Caco-2 (cell line): Measurements from ENCODE around the gene SEZ6L. TPM values are rescaled to one million over a fixed set of nuclear protein-coding genes. Genes with fewer than 3 reads are reported as not detected.

ENCODE experiments used
- BruUV-seq: library from RNA; stranded (reverse); fragments of 400-500 nt; replicated peaks from 2 replicates; lab custom pipeline; 2021; lab: Mats Ljungman, UMichigan
- CTCF ChIA-PET: fragments of 300-600 bp; sonication (Branson Sonifier 250); formaldehyde crosslinking; loops from one replicate; lab custom pipeline; 2022; ENCODE audit warnings: antibody characterized with exemption; lab: Charles Lee
- POLR2A ChIA-PET: fragments of 300-600 bp; sonication (Branson Sonifier 250); formaldehyde crosslinking; loops from one replicate; lab custom pipeline; 2022; ENCODE audit warnings: antibody characterized with exemption; lab: Charles Lee
- DNase-seq, 2 experiments: peaks; one replicate each; pipeline versions ENCODE4 v3.0.0 to v3.0.0-alpha.2; 2020 to 2022
- H3K27me3 ChIP-seq: replicated peaks from 2 replicates; pipeline ENCODE4 v1.6.0; 2011; ENCODE audit warnings: low read length; ENCODE audit not compliant: control insufficient read depth, insufficient read depth
- H3K36me3 ChIP-seq: 2 replicates; pipeline ENCODE4 v1.5.1; 2011; ENCODE audit warnings: low read length; ENCODE audit not compliant: control insufficient read depth, insufficient read depth
- H3K4me1 ChIP-seq: fragments of 250-450 bp; sonication (Bioruptor Pico); 2 replicates; pipeline ENCODE4 v1.5.1; 2020; ENCODE audit warnings: mild to moderate bottlenecking
- H3K4me3 ChIP-seq: 2 replicates; pipeline ENCODE4 v1.5.1; 2011; ENCODE audit warnings: low read depth, mild to moderate bottlenecking, control low read depth, low read length
- H3K9me3 ChIP-seq: fragments of 250-450 bp; sonication (Bioruptor Pico); 2 replicates; pipeline ENCODE4 v1.5.1; 2020; ENCODE audit warnings: mild to moderate bottlenecking, moderate library complexity
- H3K27ac Mint-ChIP-seq: one replicate; pipeline ENCODE4 v1.8.0; 2022; ENCODE audit warnings: mixed read lengths; ENCODE audit not compliant: unreplicated experiment
- H3K27me3 Mint-ChIP-seq: one replicate; pipeline ENCODE4 v1.8.0; 2022; ENCODE audit warnings: mixed read lengths; ENCODE audit not compliant: insufficient read depth, unreplicated experiment
- H3K36me3 Mint-ChIP-seq: one replicate; pipeline ENCODE4 v1.8.0; 2022; ENCODE audit warnings: mild to moderate bottlenecking, mixed read lengths; ENCODE audit not compliant: insufficient read depth, unreplicated experiment
- H3K4me1 Mint-ChIP-seq: one replicate; pipeline ENCODE4 v1.8.0; 2022; ENCODE audit warnings: low read depth, mixed read lengths; ENCODE audit not compliant: unreplicated experiment
- H3K4me3 Mint-ChIP-seq: one replicate; pipeline ENCODE4 v1.8.0; 2022; ENCODE audit warnings: mild to moderate bottlenecking, moderate library complexity, mixed read lengths; ENCODE audit not compliant: unreplicated experiment
- H3K9me3 Mint-ChIP-seq: one replicate; pipeline ENCODE4 v1.8.0; 2022; ENCODE audit warnings: mixed read lengths; ENCODE audit not compliant: unreplicated experiment
- intact Hi-C: fragments of 100-400 bp; cut with micrococcal nuclease; formaldehyde crosslinking; loops from one replicate; pipeline ENCODE4 v1.10.0; 2022; ENCODE audit not compliant: unreplicated experiment
- total RNA-seq: library from RNA; stranded (reverse); gene quantifications from 2 replicates; pipeline ENCODE4 v1.2.3, GENCODE V29; 2022
- TF ChIP-seq, protein P1 (sequence below), 2 experiments: fragments of 200-600 bp in 1 of 2; IDR thresholded peaks; 1 replicate in 1 of 2; 2 replicates in 1 of 2; pipeline versions ENCODE4 v1.5.1 to v1.8.0; 2011 to 2022; ENCODE audit warnings: antibody characterized with exemption in 1 of 2, control low read depth in 1 of 2, inconsistent platforms in 1 of 2, low read depth in 1 of 2, low read length in 1 of 2, mild to moderate bottlenecking in 1 of 2, moderate library complexity in 1 of 2; ENCODE audit not compliant: insufficient read depth in 1 of 2, severe bottlenecking in 1 of 2, unreplicated experiment in 1 of 2

SEZ6L gene
- total RNA-seq, 1 experiment from 2014 or later = not detected

DNA sequence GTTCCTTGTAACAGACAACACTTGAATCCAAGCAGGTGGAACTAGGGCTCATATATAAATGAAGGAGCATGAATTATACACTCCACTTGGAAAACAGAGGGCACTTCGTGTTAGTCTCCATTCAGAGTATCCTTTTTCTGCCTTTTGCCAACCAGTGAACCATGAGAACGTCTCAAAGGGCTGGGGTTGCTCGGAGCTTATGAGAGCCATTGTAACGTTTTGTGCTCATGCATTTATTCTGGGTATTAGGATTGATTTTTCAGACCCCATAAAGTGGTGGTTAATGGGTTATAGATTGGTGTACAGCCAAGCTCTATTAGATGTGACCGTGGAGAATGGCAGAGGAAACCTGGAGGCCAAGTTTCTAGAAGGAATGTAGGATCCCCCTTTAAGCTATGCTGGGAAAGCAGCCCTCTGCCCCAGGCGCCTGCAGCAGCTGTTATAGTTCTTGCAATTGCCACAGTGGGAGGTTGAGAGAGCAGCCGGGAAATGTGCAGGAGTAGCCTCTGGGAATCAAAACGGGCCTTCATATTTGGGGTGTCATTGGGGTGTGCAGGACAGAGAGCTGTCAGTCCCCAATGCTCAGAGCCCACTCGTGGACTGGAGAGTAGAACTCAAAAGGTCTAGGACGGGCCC lies 205.2 kb downstream of the SEZ6L start:
- Mint-ChIP-seq H3K36me3 (no peaks in the 10 kb centered on the region), H3K9me3 (no peaks in the 10 kb centered on the region), H3K4me1 (no peaks in the 10 kb centered on the region), H3K4me3 (no peak overlapping the region), H3K27me3 (peaks cover 7% of the 10 kb centered on the region), H3K27ac (no peak overlapping the region)
- TF ChIP-seq, protein P1, sequence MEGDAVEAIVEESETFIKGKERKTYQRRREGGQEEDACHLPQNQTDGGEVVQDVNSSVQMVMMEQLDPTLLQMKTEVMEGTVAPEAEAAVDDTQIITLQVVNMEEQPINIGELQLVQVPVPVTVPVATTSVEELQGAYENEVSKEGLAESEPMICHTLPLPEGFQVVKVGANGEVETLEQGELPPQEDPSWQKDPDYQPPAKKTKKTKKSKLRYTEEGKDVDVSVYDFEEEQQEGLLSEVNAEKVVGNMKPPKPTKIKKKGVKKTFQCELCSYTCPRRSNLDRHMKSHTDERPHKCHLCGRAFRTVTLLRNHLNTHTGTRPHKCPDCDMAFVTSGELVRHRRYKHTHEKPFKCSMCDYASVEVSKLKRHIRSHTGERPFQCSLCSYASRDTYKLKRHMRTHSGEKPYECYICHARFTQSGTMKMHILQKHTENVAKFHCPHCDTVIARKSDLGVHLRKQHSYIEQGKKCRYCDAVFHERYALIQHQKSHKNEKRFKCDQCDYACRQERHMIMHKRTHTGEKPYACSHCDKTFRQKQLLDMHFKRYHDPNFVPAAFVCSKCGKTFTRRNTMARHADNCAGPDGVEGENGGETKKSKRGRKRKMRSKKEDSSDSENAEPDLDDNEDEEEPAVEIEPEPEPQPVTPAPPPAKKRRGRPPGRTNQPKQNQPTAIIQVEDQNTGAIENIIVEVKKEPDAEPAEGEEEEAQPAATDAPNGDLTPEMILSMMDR (IDR thresholded peaks at IDR 0.05; ENCODE audit: insufficient read depth in 1 of 2, low read depth in 1 of 2, low read length in 1 of 2, severe bottlenecking in 1 of 2, unreplicated experiment in 1 of 2) = no peak
- intact Hi-C loops = no loop called here
- no peaks in the 10 kb centered on the region; the same call in 1 of the 2 replicates for H3K27me3 ChIP-seq
- no peaks in the 10 kb centered on the region for H3K36me3 ChIP-seq
- BruUV-seq = no TSS peak
- DNase-seq = no peak
- CTCF ChIA-PET = interaction anchor here (0.6 to 1.2 kb wide), 2 partner anchors 10 to 12 kb away, joined by 4 to 7 read pairs; no protein-coding TSS in a partner anchor
- no peaks in the 10 kb centered on the region for H3K4me1 ChIP-seq
- no peaks in the 10 kb centered on the region for H3K9me3 ChIP-seq
- no peak overlapping the region for H3K4me3 ChIP-seq
- POLR2A ChIA-PET = no interaction called here

DNA sequence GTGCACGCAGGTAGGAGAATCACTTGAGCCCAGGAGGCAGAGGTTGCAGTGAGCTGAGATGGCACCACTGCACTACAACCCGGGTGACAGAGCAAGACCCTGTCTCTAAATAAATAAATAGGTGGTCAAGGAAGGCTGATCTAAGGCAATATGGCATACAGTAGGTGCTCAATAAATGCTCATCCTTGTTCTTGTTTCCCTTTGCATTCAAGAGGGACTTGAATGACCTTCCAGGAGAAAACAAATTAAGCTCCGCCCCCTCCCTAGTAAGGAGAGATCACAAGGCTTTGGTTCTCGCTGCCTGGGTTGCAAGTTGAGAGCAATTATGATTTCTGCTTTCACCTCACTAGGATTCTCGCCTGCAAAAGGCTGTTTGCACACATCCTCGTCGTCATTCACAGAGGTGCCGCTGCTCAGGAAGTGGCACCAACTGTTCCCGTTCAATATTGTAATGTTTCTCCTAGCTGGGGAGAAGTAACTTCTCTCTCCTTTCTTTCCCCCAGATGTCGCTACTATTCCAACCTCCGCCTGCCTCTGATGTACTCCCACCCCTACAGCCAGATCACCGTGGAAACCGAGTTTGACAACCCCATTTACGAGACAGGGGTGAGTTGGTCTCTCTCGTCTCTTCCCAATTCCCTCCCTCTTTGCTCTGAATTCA lies 208.0 kb downstream of the SEZ6L start:
- peaks cover 11% of the 10 kb centered on the region for H3K27me3 Mint-ChIP-seq
- no peak for DNase-seq

DNA sequence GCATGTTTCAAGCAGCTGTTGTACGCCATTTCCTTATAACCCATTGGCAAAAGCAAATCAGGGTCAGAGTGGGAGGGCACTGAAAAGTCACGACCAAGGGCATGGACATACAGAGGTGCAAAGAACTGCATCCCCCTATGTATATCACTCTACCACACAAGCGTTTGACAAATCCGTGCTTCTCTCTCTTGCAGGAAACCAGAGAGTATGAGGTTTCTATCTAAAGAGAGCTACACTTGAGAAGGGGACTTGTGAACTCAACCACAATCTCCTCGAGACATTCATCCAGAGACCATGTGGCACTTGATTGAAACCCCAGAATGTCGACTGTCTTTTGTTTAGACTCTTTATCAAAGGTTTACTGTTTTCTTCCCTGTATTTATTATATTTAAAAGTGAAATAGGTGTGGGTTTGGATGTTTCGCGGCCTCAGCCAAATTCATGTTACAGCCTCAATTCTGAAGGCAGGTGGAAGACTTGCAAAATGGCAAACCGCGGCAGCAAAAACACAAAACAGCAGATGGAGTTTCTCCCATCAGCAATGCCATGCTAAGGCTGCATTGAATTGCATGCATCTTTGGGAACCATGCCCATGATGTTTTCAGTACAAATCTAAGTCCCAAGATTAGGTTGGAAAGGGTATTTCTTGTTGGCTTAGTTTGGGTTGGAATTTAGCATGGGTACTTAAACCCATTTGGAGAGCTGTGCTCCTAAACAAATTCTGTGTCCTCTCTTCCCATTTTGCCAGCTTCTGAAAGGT lies 211.0 kb downstream of the SEZ6L start:
- Mint-ChIP-seq H3K4me1 (no peaks in the 10 kb centered on the region), H3K4me3 (no peak overlapping the region), H3K27ac (no peak overlapping the region), H3K36me3 (no peaks in the 10 kb centered on the region), H3K9me3 (no peaks in the 10 kb centered on the region), H3K27me3 (peaks cover 14% of the 10 kb centered on the region)
- CTCF ChIA-PET = no interaction called here
- no peaks in the 10 kb centered on the region for H3K36me3 ChIP-seq
- POLR2A ChIA-PET = no interaction called here
- no peak overlapping the region for H3K4me3 ChIP-seq
- H3K9me3 ChIP-seq = no peaks in the 10 kb centered on the region
- no TSS peak for BruUV-seq
- no peak for DNase-seq
- H3K27me3 ChIP-seq = peaks cover 3% of the 10 kb centered on the region
- H3K4me1 ChIP-seq = no peaks in the 10 kb centered on the region
- intact Hi-C loops = loop anchor here (5.0 kb wide), 1 partner anchor 82 kb away; no protein-coding TSS in a partner anchor
- TF ChIP-seq, protein P1 (IDR thresholded peaks at IDR 0.05; ENCODE audit: insufficient read depth in 1 of 2, low read depth in 1 of 2, low read length in 1 of 2, severe bottlenecking in 1 of 2, unreplicated experiment in 1 of 2) = no peak

More for the DNA sequence above, 208.0 kb downstream of the SEZ6L start:
- Mint-ChIP-seq H3K36me3 (no peaks in the 10 kb centered on the region), H3K27ac (no peak overlapping the region), H3K4me1 (no peaks in the 10 kb centered on the region), H3K9me3 (no peaks in the 10 kb centered on the region), H3K4me3 (no peak overlapping the region)
- no peaks in the 10 kb centered on the region for H3K4me1 ChIP-seq
- intact Hi-C loops = no loop called here
- no TSS peak for BruUV-seq
- TF ChIP-seq, protein P1 (IDR thresholded peaks at IDR 0.05; ENCODE audit: insufficient read depth in 1 of 2, low read depth in 1 of 2, low read length in 1 of 2, severe bottlenecking in 1 of 2, unreplicated experiment in 1 of 2) = no peak
- no peak overlapping the region for H3K4me3 ChIP-seq
- H3K36me3 ChIP-seq = no peaks in the 10 kb centered on the region
- CTCF ChIA-PET = no interaction called here
- POLR2A ChIA-PET = no interaction called here
- no peaks in the 10 kb centered on the region for H3K9me3 ChIP-seq
- H3K27me3 ChIP-seq = peaks cover 3% of the 10 kb centered on the region
